GM08714 (cell line): ENCODE data around the gene FOXO6.

Source experiments
- H3K4me3 ChIP-seq: fragments of 200-500 bp; sonication (Bioruptor generic); 2 replicates; pipeline ENCODE4 v1.5.1; 2014; ENCODE audit warnings: mild to moderate bottlenecking, low read length, inconsistent platforms
- ZNF274 ChIP-seq: IDR thresholded peaks from 2 replicates; pipeline ENCODE4 v1.6.1; 2012; ENCODE audit warnings: mild to moderate bottlenecking, low read depth, low read length

The FOXO6 gene

GRCh38 chr1:41364442-41365319 lies 3.4 kb downstream of the FOXO6 start:
- H3K4me3 ChIP-seq = no peak overlapping the region
- no peak for TF ChIP-seq ZNF274

GRCh38 chr1:41365320-41365633 lies 4.0 kb downstream of the FOXO6 start:
- no peak overlapping the region for H3K4me3 ChIP-seq
- no peak for TF ChIP-seq ZNF274

GRCh38 chr1:41365772-41366454 lies 4.7 kb downstream of the FOXO6 start:
- H3K4me3 ChIP-seq = no peak overlapping the region
- no peak for TF ChIP-seq ZNF274

GRCh38 chr1:41366455-41367287 lies 5.4 kb downstream of the FOXO6 start:
- TF ChIP-seq ZNF274 = no peak
- H3K4me3 ChIP-seq = peak overlapping the region; percentile 2; the same call in 1 of the 2 replicates

- no peak for TF ChIP-seq ZNF274
- no peak overlapping the region for H3K4me3 ChIP-seq
These were observed 6.0 kb downstream of the FOXO6 start for GRCh38 chr1:41367288-41367642.

- no peak for TF ChIP-seq ZNF274
- no peak overlapping the region for H3K4me3 ChIP-seq
These were observed 7.1 kb downstream of the FOXO6 start for GRCh38 chr1:41368366-41368765.

- TF ChIP-seq ZNF274 = no peak
- H3K4me3 ChIP-seq = no peak overlapping the region
These were observed 7.6 kb downstream of the FOXO6 start for GRCh38 chr1:41368801-41369200.

- no peak overlapping the region for H3K4me3 ChIP-seq
- TF ChIP-seq ZNF274 = no peak
These were observed 8.3 kb downstream of the FOXO6 start for GRCh38 chr1:41369531-41369930.

- no peak overlapping the region for H3K4me3 ChIP-seq
- no peak for TF ChIP-seq ZNF274
These were observed 9.0 kb downstream of the FOXO6 start for GRCh38 chr1:41370225-41370624.

GRCh38 chr1:41370756-41371420 lies 9.7 kb downstream of the FOXO6 start:
- no peak overlapping the region for H3K4me3 ChIP-seq
- no peak for TF ChIP-seq ZNF274

- TF ChIP-seq ZNF274 = no peak
- no peak overlapping the region for H3K4me3 ChIP-seq
These were observed 10.7 kb downstream of the FOXO6 start for GRCh38 chr1:41371630-41372599.

- H3K4me3 ChIP-seq = no peak overlapping the region
- no peak for TF ChIP-seq ZNF274
These were observed 11.4 kb downstream of the FOXO6 start for GRCh38 chr1:41372600-41372993.

GRCh38 chr1:41373373-41373772 lies 12.1 kb downstream of the FOXO6 start:
- no peak for TF ChIP-seq ZNF274
- no peak overlapping the region for H3K4me3 ChIP-seq
